Gastroesophageal sphincter (tissue), 4 donors: Measurements from ENCODE around the gene NHS. TPM values are rescaled to one million over a fixed set of nuclear protein-coding genes. Genes with fewer than 3 reads are reported as not detected.
"Not testable (repeated sequence)": the region's sequence is repeated elsewhere in the genome, so short reads cannot be mapped to it uniquely, and the experiment has no call there.

Experiments
- ATAC-seq: fragments of 150-250 bp; one replicate; pipeline ENCODE4 v1.9.1; 2016; ENCODE audit warnings: mild to moderate bottlenecking, moderate library complexity
- H3K27ac ChIP-seq, 4 donors: fragments of 200-600 bp; sonication (generic) in 3 of 4; 1 replicate in 3 of 4; 2 replicates in 1 of 4; pipeline ENCODE4 v1.5.1; 2016 to 2019
- H3K27me3 ChIP-seq: fragments of 200-600 bp; sonication (generic); one replicate; pipeline ENCODE4 v1.5.1; 2019
- H3K36me3 ChIP-seq, 2 donors: fragments of 200-600 bp; sonication (generic); one replicate each; pipeline ENCODE4 v1.5.1; 2019; ENCODE audit warnings: control low read depth in 1 of 2
- H3K4me1 ChIP-seq, 3 donors: fragments of 200-600 bp; sonication (generic); 1 replicate in 2 of 3; 2 replicates in 1 of 3; pipeline ENCODE4 v1.5.1; 2016 to 2019; ENCODE audit warnings: control low read depth in 2 of 3
- H3K4me3 ChIP-seq, 2 donors: fragments of 200-600 bp; sonication (generic); one replicate each; pipeline ENCODE4 v1.5.1; 2019; ENCODE audit warnings: mild to moderate bottlenecking in 1 of 2, moderate library complexity in 1 of 2
- H3K9me3 ChIP-seq, 3 donors: fragments of 200-600 bp; sonication (generic); one replicate each; pipeline ENCODE4 v1.5.1; 2017 to 2019; ENCODE audit warnings: control low read depth in 2 of 3
- CTCF ChIP-seq, 4 experiments: fragments of 200-600 bp in 2 of 4; fragments of 450-650 bp in 2 of 4; sonication (generic) in 1 of 4; IDR thresholded peaks; one replicate each; pipeline ENCODE4 v1.5.1; 2017 to 2019; ENCODE audit warnings: antibody characterized with exemption in 4 of 4, mild to moderate bottlenecking in 2 of 4, moderate library complexity in 2 of 4
- EP300 ChIP-seq: sonication (generic); formaldehyde crosslinking; IDR thresholded peaks from one replicate; pipeline ENCODE4 v1.6.1; 2017; ENCODE audit warnings: antibody characterized with exemption, mild to moderate bottlenecking
- POLR2A ChIP-seq, 2 donors: fragments of 450-650 bp; IDR thresholded peaks; one replicate each; pipeline ENCODE4 v1.6.1; 2017; ENCODE audit warnings: antibody characterized with exemption in 2 of 2, mild to moderate bottlenecking in 2 of 2, moderate library complexity in 1 of 2
- POLR2AphosphoS5 ChIP-seq: sonication (generic); formaldehyde crosslinking; IDR thresholded peaks from one replicate; pipeline ENCODE4 v1.6.1; 2017; ENCODE audit warnings: antibody characterized with exemption
- WGBS, 2 donors: methylation state at CpG; one replicate each; pipeline ENCODE4 v1.1.5; 2018; ENCODE audit warnings: low coverage in 1 of 2; 5-methylcytosine and 5-hydroxymethylcytosine counted together
- total RNA-seq, 4 donors: library from RNA; depleted of rRNA; stranded (reverse); fragments of >200 nt; gene quantifications; one replicate each; pipeline ENCODE4 v1.1.0, GENCODE V29; 2016

The NHS gene
- total RNA-seq, 4 donors from 2014 or later, result 4.7 to 12.3 (median 6.6) TPM

- H3K9me3 ChIP-seq, result no peaks in the 10 kb centered on the region
- no peak overlapping the region for H3K4me3 ChIP-seq
- no peak overlapping the region for H3K27ac ChIP-seq
- H3K4me1 ChIP-seq, result peaks cover 0 to 11% (median 0%) of the 10 kb centered on the region in 3 donors
- H3K27me3 ChIP-seq, result no peaks in the 10 kb centered on the region
- no peak for TF ChIP-seq EP300
- no peak for ATAC-seq
- 67% methylated on average over 1 of the region's 5 CpGs; no CpG with 5 or more reads in 1 of the 2 donors for WGBS, 2 donors
- H3K36me3 ChIP-seq, result no peaks in the 10 kb centered on the region
These were observed 124.5 kb downstream of the NHS start for GRCh38 chrX:17499512-17499911.

GRCh38 chrX:17500145-17500579 lies 125.2 kb downstream of the NHS start:
- Histone ChIP-seq H3K27me3 (no peaks in the 10 kb centered on the region), H3K4me3 (no peak overlapping the region), H3K36me3 (no peaks in the 10 kb centered on the region), H3K27ac (no peak overlapping the region), H3K4me1 (peaks cover 0 to 11% (median 0%) of the 10 kb centered on the region in 3 donors), H3K9me3 (no peaks in the 10 kb centered on the region)
- ATAC-seq, result no peak
- no CpG with 5 or more reads among the region's 2 CpGs for WGBS, 2 donors
- TF ChIP-seq EP300 (no peak), POLR2A (IDR thresholded peaks at IDR 0.05) (no peak), POLR2AphosphoS5 (no peak), CTCF (IDR thresholded peaks at IDR 0.05) (no peak)

DNA sequence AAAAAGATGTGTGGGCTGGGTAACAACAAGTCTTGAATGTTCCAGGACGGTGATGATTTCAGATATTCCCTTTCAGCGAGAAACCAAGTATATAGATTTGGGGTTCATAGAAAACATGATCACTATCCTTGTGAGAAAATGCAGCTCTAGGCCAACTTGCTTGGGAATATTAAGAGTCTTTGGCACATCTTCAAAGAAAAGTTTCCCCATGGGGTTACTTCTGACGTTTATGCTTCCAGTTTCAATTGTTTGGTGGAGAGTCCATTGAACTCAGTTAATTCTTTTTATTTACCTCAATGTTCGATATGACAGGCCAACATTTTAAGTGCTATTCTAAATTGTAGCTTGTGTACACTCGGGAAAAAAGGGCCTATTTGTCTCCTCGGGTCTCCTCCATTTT lies 126.7 kb downstream of the NHS start:
- Histone ChIP-seq H3K27ac (no peak overlapping the region), H3K9me3 (peaks cover 0 to 5% (median 0%) of the 10 kb centered on the region in 3 donors), H3K4me1 (no peaks in the 10 kb centered on the region), H3K36me3 (no peaks in the 10 kb centered on the region), H3K27me3 (no peaks in the 10 kb centered on the region), H3K4me3 (no peak overlapping the region)
- no peak for ATAC-seq
- TF ChIP-seq CTCF (IDR thresholded peaks at IDR 0.05), result no peak
- TF ChIP-seq POLR2A (IDR thresholded peaks at IDR 0.05), result no peak
- TF ChIP-seq EP300, result no peak
- no peak for TF ChIP-seq POLR2AphosphoS5
- 62 to 73% methylated on average over 4 to 5 of the region's 6 CpGs for WGBS, 2 donors

GRCh38 chrX:17506352-17506751 lies 131.4 kb downstream of the NHS start:
- H3K9me3 ChIP-seq, H3K4me3 ChIP-seq, H3K27me3 ChIP-seq, H3K27ac ChIP-seq, ATAC-seq, H3K4me1 ChIP-seq, H3K36me3 ChIP-seq: not testable (repeated sequence)
- WGBS, 2 donors, result 100% methylated on average over 1 of the region's 3 CpGs; no CpG with 5 or more reads in 1 of the 2 donors

DNA sequence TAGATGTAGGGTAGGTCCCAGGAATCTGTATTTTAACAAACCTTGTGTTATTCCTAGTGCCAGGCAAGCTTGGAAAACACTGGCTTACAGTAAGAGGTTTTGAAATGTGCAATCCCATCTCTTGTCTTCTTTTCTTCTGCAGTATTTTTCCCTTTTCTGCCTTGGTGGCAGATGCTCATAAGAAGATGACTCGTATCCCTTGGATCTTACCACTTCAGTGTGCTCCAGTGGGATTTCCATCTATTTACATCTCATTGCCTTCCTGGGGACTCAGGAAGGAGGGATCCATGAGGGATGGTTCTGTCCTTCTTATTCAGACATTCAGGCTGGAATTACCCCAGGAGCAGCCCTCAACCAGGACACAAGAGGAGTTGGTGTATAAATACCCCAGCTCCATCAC lies 136.6 kb downstream of the NHS start:
- H3K27ac ChIP-seq, result no peak overlapping the region
- no peaks in the 10 kb centered on the region for H3K27me3 ChIP-seq
- H3K36me3 ChIP-seq, result no peaks in the 10 kb centered on the region
- 83% methylated on average over 1 of the region's 1 CpG; no CpG with 5 or more reads in 1 of the 2 donors for WGBS, 2 donors
- no peaks in the 10 kb centered on the region for H3K4me1 ChIP-seq
- H3K4me3 ChIP-seq, result no peak overlapping the region
- no peak for TF ChIP-seq EP300
- no peak for TF ChIP-seq POLR2A (IDR thresholded peaks at IDR 0.05)
- no peak for TF ChIP-seq CTCF (IDR thresholded peaks at IDR 0.05)
- no peak for TF ChIP-seq POLR2AphosphoS5
- no peak for ATAC-seq
- peaks cover 0 to 5% (median 0%) of the 10 kb centered on the region in 3 donors for H3K9me3 ChIP-seq

- no peaks in the 10 kb centered on the region for H3K36me3 ChIP-seq
- peak overlapping the region in 3 of 4 donors; percentile 18 to 64 (median 47) for H3K27ac ChIP-seq
- H3K4me3 ChIP-seq, result no peak overlapping the region
- peaks cover 0 to 20% (median 0%) of the 10 kb centered on the region in 3 donors for H3K4me1 ChIP-seq
- peak; percentile 86 for ATAC-seq
- TF ChIP-seq CTCF (IDR thresholded peaks at IDR 0.05) (no peak), POLR2AphosphoS5 (peak; percentile 71)
- no peaks in the 10 kb centered on the region for H3K9me3 ChIP-seq
- no peaks in the 10 kb centered on the region for H3K27me3 ChIP-seq
- WGBS, 2 donors, result 44 to 58% methylated on average over 5 to 7 of the region's 7 CpGs
These were observed 144.4 kb downstream of the NHS start for GRCh38 chrX:17519358-17519757.
